ENCODE results near the gene RARS2. TPM values are rescaled to one million over a fixed set of nuclear protein-coding genes. Genes with fewer than 3 reads are reported as not detected.

Gene RARS2
- total and polyA plus RNA-seq, 4 donors = 15.6 to 40.5 (median 24.4) TPM

DNA sequence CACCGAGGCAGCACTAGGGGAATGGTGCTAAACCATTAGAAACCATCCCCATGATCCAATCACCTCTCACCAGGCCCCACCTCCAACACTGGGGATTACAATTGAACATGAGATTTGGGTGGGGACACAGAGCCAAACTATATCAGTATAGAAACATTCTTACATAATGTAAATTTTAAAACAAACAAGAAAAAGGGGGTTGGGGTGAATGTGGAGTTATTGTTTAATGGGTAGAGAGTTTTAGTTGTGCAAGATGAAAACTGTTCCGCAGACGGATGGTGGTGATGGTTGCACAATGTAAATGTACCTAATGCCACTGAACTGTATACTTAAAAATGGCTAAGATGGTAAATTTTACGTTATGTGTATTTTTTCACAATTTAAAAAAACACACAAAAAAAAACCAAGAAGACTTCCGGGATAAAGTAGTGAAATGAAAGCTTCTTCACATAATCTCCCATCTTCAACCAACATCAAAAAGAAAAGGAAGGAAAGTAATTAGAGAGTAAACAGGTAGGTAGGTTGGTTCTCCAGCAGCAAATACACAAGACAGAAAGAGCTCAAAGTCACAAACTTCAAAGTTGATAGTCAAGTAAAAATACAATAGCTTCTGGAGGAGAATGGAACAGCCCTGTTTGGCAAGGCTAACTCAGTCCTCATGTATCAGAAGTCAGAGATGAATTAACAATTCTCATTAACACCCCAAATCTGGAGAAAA, 16.3 kb downstream of the RARS2 start:
- 80 to 91% methylated on average over 5 of the region's 5 CpGs for WGBS, 2 donors
- peaks cover 0 to 6% (median 3%) of the 10 kb centered on the region in 4 donors for H3K36me3 ChIP-seq (ENCODE audit: control insufficient read depth in 4 of 4, insufficient read depth in 4 of 4, low read length in 4 of 4)
- peaks cover 0 to 20% (median 5%) of the 10 kb centered on the region in 5 donors for H3K4me1 ChIP-seq (ENCODE audit: control insufficient read depth in 5 of 5, insufficient read depth in 5 of 5, low read length in 5 of 5)
- DNase-seq (no peak), ATAC-seq (ENCODE audit: insufficient read depth, low FRiP score) (no peak)
- H3K9ac ChIP-seq (ENCODE audit: insufficient read depth in 1 of 2, low read length in 2 of 2) = no peak overlapping the region
- H3K27ac ChIP-seq (ENCODE audit: low read depth in 1 of 2, low read length in 1 of 2) = no peak overlapping the region
- H3K27me3 ChIP-seq (ENCODE audit: control insufficient read depth in 3 of 3, insufficient read depth in 3 of 3, low read length in 2 of 3) = no peaks in the 10 kb centered on the region
- H3K4me3 ChIP-seq = no peak overlapping the region
- TF ChIP-seq, protein P1, sequence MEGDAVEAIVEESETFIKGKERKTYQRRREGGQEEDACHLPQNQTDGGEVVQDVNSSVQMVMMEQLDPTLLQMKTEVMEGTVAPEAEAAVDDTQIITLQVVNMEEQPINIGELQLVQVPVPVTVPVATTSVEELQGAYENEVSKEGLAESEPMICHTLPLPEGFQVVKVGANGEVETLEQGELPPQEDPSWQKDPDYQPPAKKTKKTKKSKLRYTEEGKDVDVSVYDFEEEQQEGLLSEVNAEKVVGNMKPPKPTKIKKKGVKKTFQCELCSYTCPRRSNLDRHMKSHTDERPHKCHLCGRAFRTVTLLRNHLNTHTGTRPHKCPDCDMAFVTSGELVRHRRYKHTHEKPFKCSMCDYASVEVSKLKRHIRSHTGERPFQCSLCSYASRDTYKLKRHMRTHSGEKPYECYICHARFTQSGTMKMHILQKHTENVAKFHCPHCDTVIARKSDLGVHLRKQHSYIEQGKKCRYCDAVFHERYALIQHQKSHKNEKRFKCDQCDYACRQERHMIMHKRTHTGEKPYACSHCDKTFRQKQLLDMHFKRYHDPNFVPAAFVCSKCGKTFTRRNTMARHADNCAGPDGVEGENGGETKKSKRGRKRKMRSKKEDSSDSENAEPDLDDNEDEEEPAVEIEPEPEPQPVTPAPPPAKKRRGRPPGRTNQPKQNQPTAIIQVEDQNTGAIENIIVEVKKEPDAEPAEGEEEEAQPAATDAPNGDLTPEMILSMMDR (IDR thresholded peaks at IDR 0.05; ENCODE audit: control extremely low read depth, extremely low read depth) = no peak
- H3K9me3 ChIP-seq (ENCODE audit: control insufficient read depth in 4 of 4, insufficient read depth in 3 of 4, low read length in 3 of 4) = no peaks in the 10 kb centered on the region

DNA sequence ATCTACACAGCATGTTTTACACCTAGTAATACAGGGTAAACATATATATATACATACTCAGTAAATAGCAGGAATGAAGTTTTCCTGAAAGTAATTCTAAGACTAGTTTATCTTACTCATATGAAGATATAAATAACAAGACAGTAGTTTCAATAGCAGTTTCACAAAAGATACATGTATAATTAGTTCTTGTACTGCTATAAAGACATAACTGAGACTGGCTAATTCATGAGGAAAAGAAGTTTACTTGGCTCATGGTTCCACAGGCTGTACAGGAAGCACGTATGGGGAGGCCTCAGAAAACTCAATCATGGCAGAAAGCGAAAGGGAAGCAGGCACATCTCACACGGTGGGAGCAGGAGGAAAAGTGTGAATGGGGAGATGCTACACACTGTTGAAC, 16.9 kb downstream of the RARS2 start:
- no peak for ATAC-seq (ENCODE audit: insufficient read depth, low FRiP score)
- TF ChIP-seq, protein P1 (IDR thresholded peaks at IDR 0.05; ENCODE audit: control extremely low read depth, extremely low read depth) = no peak
- H3K4me1 ChIP-seq (ENCODE audit: control insufficient read depth in 5 of 5, insufficient read depth in 5 of 5, low read length in 5 of 5) = peaks cover 0 to 20% (median 5%) of the 10 kb centered on the region in 5 donors
- H3K9me3 ChIP-seq (ENCODE audit: control insufficient read depth in 4 of 4, insufficient read depth in 3 of 4, low read length in 3 of 4) = no peaks in the 10 kb centered on the region
- H3K36me3 ChIP-seq (ENCODE audit: control insufficient read depth in 4 of 4, insufficient read depth in 4 of 4, low read length in 4 of 4) = peaks cover 0 to 11% (median 5%) of the 10 kb centered on the region in 4 donors
- no peaks in the 10 kb centered on the region for H3K27me3 ChIP-seq (ENCODE audit: control insufficient read depth in 3 of 3, insufficient read depth in 3 of 3, low read length in 2 of 3)
- DNase-seq = no peak
- no peak overlapping the region for H3K9ac ChIP-seq (ENCODE audit: insufficient read depth in 1 of 2, low read length in 2 of 2)
- H3K27ac ChIP-seq (ENCODE audit: low read depth in 1 of 2, low read length in 1 of 2) = no peak overlapping the region
- 89 to 91% methylated on average over 3 of the region's 3 CpGs for WGBS, 2 donors
- no peak overlapping the region for H3K4me3 ChIP-seq

DNA sequence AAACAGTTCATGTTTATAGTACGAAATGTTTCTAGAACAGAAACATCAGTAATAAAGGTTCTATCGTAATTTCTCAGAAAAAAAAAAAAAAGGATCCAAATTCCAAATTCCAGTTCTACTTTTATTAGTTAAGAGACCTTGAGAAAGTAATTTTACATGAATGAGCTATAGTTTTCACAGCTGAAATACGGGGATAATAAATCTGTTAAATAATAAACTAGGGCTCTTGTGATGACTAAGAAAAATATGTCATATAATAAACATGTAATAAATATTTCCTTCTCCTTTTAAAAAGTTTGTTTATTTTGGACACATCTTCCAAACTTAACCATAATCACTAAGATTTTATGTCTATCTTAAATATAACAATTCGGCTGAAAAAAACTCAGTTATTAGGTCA, 17.8 kb downstream of the RARS2 start:
- no peak overlapping the region for H3K27ac ChIP-seq (ENCODE audit: low read depth in 1 of 2, low read length in 1 of 2)
- no peaks in the 10 kb centered on the region for H3K27me3 ChIP-seq (ENCODE audit: control insufficient read depth in 3 of 3, insufficient read depth in 3 of 3, low read length in 2 of 3)
- no peak for DNase-seq
- peaks cover 0 to 11% (median 5%) of the 10 kb centered on the region in 4 donors for H3K36me3 ChIP-seq (ENCODE audit: control insufficient read depth in 4 of 4, insufficient read depth in 4 of 4, low read length in 4 of 4)
- ATAC-seq (ENCODE audit: insufficient read depth, low FRiP score) = no peak
- 81 to 86% methylated on average over 4 of the region's 4 CpGs for WGBS, 2 donors
- no peak overlapping the region for H3K9ac ChIP-seq (ENCODE audit: insufficient read depth in 1 of 2, low read length in 2 of 2)
- TF ChIP-seq, protein P1 (IDR thresholded peaks at IDR 0.05; ENCODE audit: control extremely low read depth, extremely low read depth) = no peak
- no peaks in the 10 kb centered on the region for H3K9me3 ChIP-seq (ENCODE audit: control insufficient read depth in 4 of 4, insufficient read depth in 3 of 4, low read length in 3 of 4)
- H3K4me1 ChIP-seq (ENCODE audit: control insufficient read depth in 5 of 5, insufficient read depth in 5 of 5, low read length in 5 of 5) = peaks cover 0 to 20% (median 5%) of the 10 kb centered on the region in 5 donors
- no peak overlapping the region for H3K4me3 ChIP-seq

Measured in lung (tissue), 12 donors.